HG02610 (cell line): Measurements from ENCODE around the gene ADPRHL1.
"Not testable (repeated sequence)": the region's sequence is repeated elsewhere in the genome, so short reads cannot be mapped to it uniquely, and the experiment has no call there.

Source experiments
- ATAC-seq: cut with Tn5 transposase; IDR thresholded peaks from one replicate; pipeline ENCODE4 v1.9.1; 2021; ENCODE audit warnings: mild to moderate bottlenecking, moderate library complexity; ENCODE audit not compliant: unreplicated experiment

ADPRHL1 gene

GRCh38 chr13:113479179-113479578 lies 25.9 kb upstream of the ADPRHL1 start:
- no peak for ATAC-seq

- ATAC-seq = no peak
Measured at GRCh38 chr13:113477724-113478123, 24.4 kb upstream of the ADPRHL1 start.

GRCh38 chr13:113476811-113477210 lies 23.5 kb upstream of the ADPRHL1 start:
- no peak for ATAC-seq

GRCh38 chr13:113475911-113476310 lies 22.6 kb upstream of the ADPRHL1 start:
- no peak for ATAC-seq

- ATAC-seq = no peak
Measured at GRCh38 chr13:113475280-113475679, 22.0 kb upstream of the ADPRHL1 start.

- no peak for ATAC-seq
Measured at GRCh38 chr13:113474179-113474578, 20.9 kb upstream of the ADPRHL1 start.

GRCh38 chr13:113472355-113473025 lies 19.2 kb upstream of the ADPRHL1 start:
- no peak for ATAC-seq

- no peak for ATAC-seq
Measured at GRCh38 chr13:113471844-113472243, 18.6 kb upstream of the ADPRHL1 start.

- not testable (repeated sequence) for ATAC-seq
Measured at GRCh38 chr13:113470635-113471163, 17.4 kb upstream of the ADPRHL1 start.

GRCh38 chr13:113470073-113470472 lies 16.8 kb upstream of the ADPRHL1 start:
- ATAC-seq = no peak

GRCh38 chr13:113469582-113469981 lies 16.3 kb upstream of the ADPRHL1 start:
- no peak for ATAC-seq

- no peak for ATAC-seq
Measured at GRCh38 chr13:113468472-113469201, 15.3 kb upstream of the ADPRHL1 start.

GRCh38 chr13:113468029-113468428 lies 14.7 kb upstream of the ADPRHL1 start:
- no peak for ATAC-seq

- no peak for ATAC-seq
Measured at GRCh38 chr13:113466383-113466782, 13.1 kb upstream of the ADPRHL1 start.

- ATAC-seq = no peak
Measured at GRCh38 chr13:113465300-113465699, 12.0 kb upstream of the ADPRHL1 start.

GRCh38 chr13:113464476-113464875 lies 11.2 kb upstream of the ADPRHL1 start:
- no peak for ATAC-seq

- no peak for ATAC-seq
Measured at GRCh38 chr13:113461022-113461751, 7.9 kb upstream of the ADPRHL1 start.

- no peak for ATAC-seq
Measured at GRCh38 chr13:113460599-113460998, 7.3 kb upstream of the ADPRHL1 start.

- no peak for ATAC-seq
Measured at GRCh38 chr13:113460064-113460555, 6.8 kb upstream of the ADPRHL1 start.

- no peak for ATAC-seq
Measured at GRCh38 chr13:113458253-113459065, 5.2 kb upstream of the ADPRHL1 start.

- ATAC-seq = no peak
Measured at GRCh38 chr13:113457510-113457909, 4.2 kb upstream of the ADPRHL1 start.
